ENCODE measurements around the gene ACO1. TPM values are rescaled to one million over a fixed set of nuclear protein-coding genes. Genes with fewer than 3 reads are reported as not detected.

Gene ACO1
- total and polyA plus RNA-seq, 7 donors, result 15.6 to 39.4 (median 27.2) TPM

DNA sequence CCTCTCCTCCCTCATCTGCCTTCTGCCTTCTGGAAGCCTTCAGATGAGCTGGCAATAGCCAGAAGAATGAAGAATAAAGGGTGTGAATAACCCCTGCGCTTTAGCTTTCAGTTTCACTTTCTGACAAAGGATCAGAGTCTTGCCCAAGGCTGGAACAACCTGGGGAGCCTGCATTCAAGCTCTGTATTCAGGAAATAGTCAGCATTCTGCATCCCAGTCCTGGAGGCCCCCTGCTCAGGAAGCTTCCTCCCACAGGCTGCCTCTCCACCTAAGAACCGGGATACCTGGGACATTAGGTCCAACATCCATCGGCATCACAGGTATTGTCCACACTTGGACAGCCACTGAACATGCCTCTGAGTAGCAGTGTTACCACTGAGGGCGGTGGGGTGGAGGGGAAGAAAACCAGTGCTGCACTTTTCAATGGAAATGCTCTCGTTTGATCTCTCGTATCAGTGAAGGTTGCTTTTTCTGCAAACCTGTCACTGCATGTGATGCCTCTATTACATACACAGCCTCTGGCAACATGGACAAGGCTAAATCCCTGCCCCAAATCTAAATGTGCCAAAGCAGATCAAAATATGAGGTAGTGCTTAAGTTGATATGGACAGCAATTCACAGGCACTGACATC lies 39.8 kb upstream of the ACO1 start:
- DNase-seq (no peak), ATAC-seq (no peak)
- H3K4me3 ChIP-seq, result no peak overlapping the region
- H3K36me3 ChIP-seq (ENCODE audit: insufficient read depth in 1 of 2, low read depth in 1 of 2), result no peaks in the 10 kb centered on the region
- no peaks in the 10 kb centered on the region for H3K9me3 ChIP-seq
- no peak overlapping the region for H3K27ac ChIP-seq
- H3K27me3 ChIP-seq (ENCODE audit: insufficient read depth in 3 of 3, low read length in 2 of 3), result peaks cover 0 to 3% (median 0%) of the 10 kb centered on the region in 3 donors
- H3K4me1 ChIP-seq, result no peaks in the 10 kb centered on the region
- 50 to 71% (median 68%) methylated on average over 6 of the region's 6 CpGs for WGBS, 3 donors
- TF ChIP-seq, protein P1, sequence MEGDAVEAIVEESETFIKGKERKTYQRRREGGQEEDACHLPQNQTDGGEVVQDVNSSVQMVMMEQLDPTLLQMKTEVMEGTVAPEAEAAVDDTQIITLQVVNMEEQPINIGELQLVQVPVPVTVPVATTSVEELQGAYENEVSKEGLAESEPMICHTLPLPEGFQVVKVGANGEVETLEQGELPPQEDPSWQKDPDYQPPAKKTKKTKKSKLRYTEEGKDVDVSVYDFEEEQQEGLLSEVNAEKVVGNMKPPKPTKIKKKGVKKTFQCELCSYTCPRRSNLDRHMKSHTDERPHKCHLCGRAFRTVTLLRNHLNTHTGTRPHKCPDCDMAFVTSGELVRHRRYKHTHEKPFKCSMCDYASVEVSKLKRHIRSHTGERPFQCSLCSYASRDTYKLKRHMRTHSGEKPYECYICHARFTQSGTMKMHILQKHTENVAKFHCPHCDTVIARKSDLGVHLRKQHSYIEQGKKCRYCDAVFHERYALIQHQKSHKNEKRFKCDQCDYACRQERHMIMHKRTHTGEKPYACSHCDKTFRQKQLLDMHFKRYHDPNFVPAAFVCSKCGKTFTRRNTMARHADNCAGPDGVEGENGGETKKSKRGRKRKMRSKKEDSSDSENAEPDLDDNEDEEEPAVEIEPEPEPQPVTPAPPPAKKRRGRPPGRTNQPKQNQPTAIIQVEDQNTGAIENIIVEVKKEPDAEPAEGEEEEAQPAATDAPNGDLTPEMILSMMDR (IDR thresholded peaks at IDR 0.05), result no peak
- intact Hi-C loops (cut with DNase I), result no loop called here

DNA sequence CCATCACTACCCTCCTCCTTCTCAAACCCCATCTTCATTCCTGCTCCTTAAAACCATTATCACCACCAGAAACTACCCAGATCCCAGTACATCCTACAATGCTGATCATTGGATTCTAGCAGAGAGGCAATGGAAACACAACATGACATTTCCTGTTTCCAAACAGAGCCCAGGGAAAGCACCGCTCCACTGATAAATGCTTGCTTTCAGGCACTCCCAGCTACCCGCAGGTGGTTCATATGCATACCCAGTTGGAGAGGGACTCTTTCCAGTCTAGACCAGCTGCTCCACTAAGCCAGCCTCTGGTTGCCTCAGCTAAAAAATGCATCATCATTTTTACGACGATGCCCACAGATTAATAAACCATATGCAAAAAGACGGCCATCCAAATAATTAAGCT lies 39.2 kb upstream of the ACO1 start:
- H3K27ac ChIP-seq, result no peak overlapping the region
- peaks cover 0 to 3% (median 0%) of the 10 kb centered on the region in 3 donors for H3K27me3 ChIP-seq (ENCODE audit: insufficient read depth in 3 of 3, low read length in 2 of 3)
- H3K36me3 ChIP-seq (ENCODE audit: insufficient read depth in 1 of 2, low read depth in 1 of 2), result no peaks in the 10 kb centered on the region
- TF ChIP-seq, protein P1 (IDR thresholded peaks at IDR 0.05), result no peak
- ATAC-seq, result no peak
- WGBS, 3 donors, result 44 to 60% (median 57%) methylated on average over 5 of the region's 5 CpGs
- no peaks in the 10 kb centered on the region for H3K9me3 ChIP-seq
- H3K4me1 ChIP-seq, result no peaks in the 10 kb centered on the region
- H3K4me3 ChIP-seq, result no peak overlapping the region
- intact Hi-C loops (cut with DNase I), result no loop called here
- no peak for DNase-seq

DNA sequence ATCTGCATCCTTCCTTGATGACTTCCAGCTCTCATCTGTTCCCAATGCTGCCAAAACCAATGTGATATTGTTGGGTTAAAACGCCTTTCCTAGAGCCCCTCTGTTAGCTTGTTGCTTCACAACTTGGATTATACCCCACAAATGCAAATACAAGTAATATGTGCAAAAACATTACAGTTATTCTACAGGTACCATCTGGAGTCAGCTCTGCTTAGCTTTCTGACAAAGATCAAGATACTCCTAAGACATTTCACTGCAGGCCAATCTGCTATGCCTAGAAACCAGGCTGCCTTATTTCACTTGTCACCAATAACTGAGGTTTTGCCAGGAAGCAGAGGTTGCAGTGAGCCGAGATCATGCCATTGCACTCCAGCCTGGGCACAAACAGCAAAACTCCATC lies 36.9 kb upstream of the ACO1 start:
- H3K36me3 ChIP-seq (ENCODE audit: insufficient read depth in 1 of 2, low read depth in 1 of 2), result no peaks in the 10 kb centered on the region
- H3K9me3 ChIP-seq, result no peaks in the 10 kb centered on the region
- intact Hi-C loops (cut with DNase I), result no loop called here
- WGBS, 3 donors, result 64 to 76% (median 71%) methylated on average over 2 of the region's 2 CpGs
- H3K27ac ChIP-seq, result no peak overlapping the region
- no peak overlapping the region for H3K4me3 ChIP-seq
- ATAC-seq, result no peak
- DNase-seq, result no peak
- TF ChIP-seq, protein P1 (IDR thresholded peaks at IDR 0.05), result no peak
- H3K4me1 ChIP-seq, result no peaks in the 10 kb centered on the region
- peaks cover 0 to 3% (median 0%) of the 10 kb centered on the region in 3 donors for H3K27me3 ChIP-seq (ENCODE audit: insufficient read depth in 3 of 3, low read length in 2 of 3)

DNA sequence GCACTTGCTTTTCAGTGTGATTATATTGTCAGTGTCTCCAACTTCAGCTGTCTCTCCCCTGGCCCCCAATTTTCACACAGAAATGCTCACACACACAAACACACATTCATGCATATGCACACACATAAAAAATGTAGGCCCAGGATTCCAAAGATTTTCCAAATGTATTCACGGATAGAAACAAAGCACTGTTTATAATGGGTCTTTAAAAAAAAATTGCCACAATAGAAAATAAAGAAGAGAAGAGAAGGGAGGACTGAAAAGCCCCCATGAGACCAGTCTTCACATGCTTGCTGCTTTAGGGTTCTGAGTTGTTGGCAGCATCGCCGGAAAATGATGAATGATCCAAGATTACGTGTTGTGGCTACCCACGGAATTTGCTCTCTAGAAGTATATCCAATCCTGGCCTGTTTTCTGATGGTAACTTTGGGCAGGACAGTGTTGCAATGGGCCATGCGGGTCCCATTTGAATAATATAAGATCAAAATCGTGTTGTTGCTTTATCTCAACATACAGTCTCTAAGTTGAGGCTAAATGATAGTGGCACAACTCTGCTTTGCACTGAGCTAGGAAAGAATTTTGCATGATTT lies 36.2 kb upstream of the ACO1 start:
- intact Hi-C loops (cut with DNase I), result no loop called here

More for the DNA sequence above, 36.2 kb upstream of the ACO1 start:
- Histone ChIP-seq H3K9me3 (no peaks in the 10 kb centered on the region), H3K27me3 (ENCODE audit: insufficient read depth in 3 of 3, low read length in 2 of 3) (peaks cover 0 to 3% (median 0%) of the 10 kb centered on the region in 3 donors), H3K36me3 (ENCODE audit: insufficient read depth in 1 of 2, low read depth in 1 of 2) (no peaks in the 10 kb centered on the region), H3K27ac (no peak overlapping the region), H3K4me3 (no peak overlapping the region), H3K4me1 (no peaks in the 10 kb centered on the region)
- DNase-seq (no peak), ATAC-seq (no peak)
- WGBS, 3 donors, result 37 to 45% (median 40%) methylated on average over 7 of the region's 7 CpGs
- TF ChIP-seq, protein P1 (IDR thresholded peaks at IDR 0.05), result no peak

Data from psoas muscle (tissue), 8 donors.